ENCODE data around the gene LHPP.

LHPP gene

DNA sequence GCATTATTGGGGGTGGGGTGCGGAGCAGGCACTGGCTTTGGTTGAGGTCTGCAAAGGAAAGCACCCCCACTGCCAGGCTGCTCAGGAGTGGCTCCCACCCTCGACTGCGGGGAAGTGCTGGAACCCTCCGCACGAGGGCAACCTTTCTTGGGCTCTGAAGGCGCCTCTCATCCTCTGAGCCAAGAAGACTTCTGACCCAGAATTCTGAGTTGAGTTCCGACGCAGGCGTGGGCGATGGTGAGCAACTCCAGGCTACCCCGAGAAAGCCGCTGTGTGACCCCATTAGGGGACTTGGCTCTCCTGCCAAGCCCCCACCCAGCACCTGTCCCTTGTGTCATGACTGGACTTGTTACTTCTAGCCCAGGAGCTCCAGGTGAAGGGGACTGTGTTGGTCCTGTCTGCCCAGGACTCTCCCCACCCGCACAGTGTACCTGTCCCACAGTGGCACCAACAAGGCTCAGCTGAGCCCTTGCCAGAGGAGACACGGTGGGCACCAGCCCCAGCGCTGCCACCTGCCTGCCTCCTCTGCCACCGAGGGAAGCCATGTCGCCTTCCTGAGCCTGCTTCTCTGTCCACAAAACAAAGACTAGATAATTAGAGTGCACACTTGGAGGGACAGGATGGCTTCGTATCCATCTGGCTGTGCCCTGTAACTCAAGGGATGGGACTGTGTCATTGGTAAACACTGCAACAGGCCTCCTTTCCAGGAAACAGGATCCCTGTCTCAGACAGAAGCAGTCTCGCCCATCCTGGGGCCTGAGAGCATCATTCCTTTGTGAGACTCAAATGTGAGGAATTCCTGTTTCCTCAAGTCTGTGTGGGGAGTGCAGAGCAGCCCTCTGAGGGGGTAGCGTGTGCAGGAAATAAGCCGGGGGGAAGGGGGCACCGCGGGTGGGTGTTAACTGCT, 128.8 kb downstream of the LHPP start:
- no peaks in the 10 kb centered on the region for H3K27me3 ChIP-seq (ENCODE audit: insufficient read depth, low read length, poor library complexity)
- WGBS (ENCODE audit: extremely low coverage, insufficient coverage, low lambda C conversion rate) = no CpG with 5 or more reads among the region's 23 CpGs
- no peaks in the 10 kb centered on the region for H3K36me3 ChIP-seq (ENCODE audit: control insufficient read depth, insufficient read depth, low read length)
- no peak overlapping the region for H2BK5ac ChIP-seq (ENCODE audit: low read length)
- no peak overlapping the region for H4K5ac ChIP-seq (ENCODE audit: low read length)
- no peak overlapping the region for H3K56ac ChIP-seq (ENCODE audit: low read length)
- no peak overlapping the region for H3K4me3 ChIP-seq (ENCODE audit: low read length)
- H3K79me2 ChIP-seq (ENCODE audit: control insufficient read depth, insufficient read depth, low read length) = no peaks in the 10 kb centered on the region
- no peak overlapping the region for H2BK120ac ChIP-seq (ENCODE audit: low read depth, low read length)
- H3K18ac ChIP-seq (ENCODE audit: low read length) = no peak overlapping the region
- H3K27ac ChIP-seq (ENCODE audit: low read depth, low read length) = no peak overlapping the region
- DNase-seq = no peak
- H3K4me2 ChIP-seq (ENCODE audit: low read length) = no peak overlapping the region
- no peak overlapping the region for H3K4ac ChIP-seq (ENCODE audit: low read depth, low read length)
- H3K9ac ChIP-seq (ENCODE audit: low read length) = no peak overlapping the region
- no peak overlapping the region for H4K8ac ChIP-seq (ENCODE audit: low read depth, low read length)
- no peak overlapping the region for H3K23ac ChIP-seq (ENCODE audit: low read length)
- no peaks in the 10 kb centered on the region for H3K4me1 ChIP-seq (ENCODE audit: control insufficient read depth, low read depth, low read length)
- no peak overlapping the region for H2BK15ac ChIP-seq (replicated peaks; ENCODE audit: low read depth)
- no peaks in the 10 kb centered on the region for H3K79me1 ChIP-seq (ENCODE audit: low read length)
- H2AK5ac ChIP-seq (ENCODE audit: low read length) = no peak overlapping the region

DNA sequence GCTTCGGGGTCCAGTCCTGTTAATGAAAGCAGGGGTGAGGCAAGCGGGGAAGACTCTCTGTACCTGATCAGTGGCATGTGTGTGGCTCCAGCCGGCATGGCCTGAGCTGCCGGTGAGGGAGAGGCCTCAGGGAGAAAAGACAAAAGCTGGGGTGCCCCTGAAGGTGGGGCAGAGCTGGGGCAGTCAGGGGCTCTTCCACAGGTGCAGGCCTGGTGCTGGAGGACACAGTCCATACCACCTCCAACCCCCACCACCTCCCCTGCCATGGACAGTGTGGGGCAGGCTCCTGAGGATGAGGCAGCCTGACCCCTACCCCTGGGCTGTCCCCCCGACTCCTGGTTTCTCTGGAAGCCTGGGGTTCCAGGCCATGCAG, 129.5 kb downstream of the LHPP start:
- Histone ChIP-seq H3K4me2 (ENCODE audit: low read length) (no peak overlapping the region), H3K79me1 (ENCODE audit: low read length) (no peaks in the 10 kb centered on the region), H4K8ac (ENCODE audit: low read depth, low read length) (no peak overlapping the region), H3K27me3 (ENCODE audit: insufficient read depth, low read length, poor library complexity) (no peaks in the 10 kb centered on the region), H3K4me3 (ENCODE audit: low read length) (no peak overlapping the region), H2BK5ac (ENCODE audit: low read length) (no peak overlapping the region), H2AK5ac (ENCODE audit: low read length) (no peak overlapping the region), H4K5ac (ENCODE audit: low read length) (no peak overlapping the region), H3K56ac (ENCODE audit: low read length) (no peak overlapping the region), H3K79me2 (ENCODE audit: control insufficient read depth, insufficient read depth, low read length) (no peaks in the 10 kb centered on the region), H3K36me3 (ENCODE audit: control insufficient read depth, insufficient read depth, low read length) (no peaks in the 10 kb centered on the region), H3K27ac (ENCODE audit: low read depth, low read length) (no peak overlapping the region), H3K18ac (ENCODE audit: low read length) (no peak overlapping the region), H3K9ac (ENCODE audit: low read length) (no peak overlapping the region), H2BK120ac (ENCODE audit: low read depth, low read length) (no peak overlapping the region), H2BK15ac (replicated peaks; ENCODE audit: low read depth) (no peak overlapping the region), H3K4me1 (ENCODE audit: control insufficient read depth, low read depth, low read length) (no peaks in the 10 kb centered on the region), H3K4ac (ENCODE audit: low read depth, low read length) (no peak overlapping the region), H3K23ac (ENCODE audit: low read length) (no peak overlapping the region)
- DNase-seq = no peak
- no CpG with 5 or more reads among the region's 5 CpGs for WGBS (ENCODE audit: extremely low coverage, insufficient coverage, low lambda C conversion rate)

GRCh38 chr10:124592101-124592500, 130.5 kb downstream of the LHPP start:
- Histone ChIP-seq H4K5ac (ENCODE audit: low read length) (no peak overlapping the region), H4K8ac (ENCODE audit: low read depth, low read length) (no peak overlapping the region), H3K4me2 (ENCODE audit: low read length) (no peak overlapping the region), H3K27me3 (ENCODE audit: insufficient read depth, low read length, poor library complexity) (no peaks in the 10 kb centered on the region), H2BK15ac (replicated peaks; ENCODE audit: low read depth) (no peak overlapping the region), H3K79me2 (ENCODE audit: control insufficient read depth, insufficient read depth, low read length) (no peaks in the 10 kb centered on the region), H3K56ac (ENCODE audit: low read length) (no peak overlapping the region), H3K27ac (ENCODE audit: low read depth, low read length) (no peak overlapping the region), H3K18ac (ENCODE audit: low read length) (no peak overlapping the region), H2BK5ac (ENCODE audit: low read length) (no peak overlapping the region), H2AK5ac (ENCODE audit: low read length) (no peak overlapping the region), H3K9ac (ENCODE audit: low read length) (no peak overlapping the region), H3K79me1 (ENCODE audit: low read length) (no peaks in the 10 kb centered on the region), H3K4me3 (ENCODE audit: low read length) (no peak overlapping the region), H3K4ac (ENCODE audit: low read depth, low read length) (no peak overlapping the region), H3K4me1 (ENCODE audit: control insufficient read depth, low read depth, low read length) (no peaks in the 10 kb centered on the region), H2BK120ac (ENCODE audit: low read depth, low read length) (no peak overlapping the region), H3K23ac (ENCODE audit: low read length) (no peak overlapping the region), H3K36me3 (ENCODE audit: control insufficient read depth, insufficient read depth, low read length) (no peaks in the 10 kb centered on the region)
- WGBS (ENCODE audit: extremely low coverage, insufficient coverage, low lambda C conversion rate) = no CpG with 5 or more reads among the region's 7 CpGs
- DNase-seq = no peak

DNA sequence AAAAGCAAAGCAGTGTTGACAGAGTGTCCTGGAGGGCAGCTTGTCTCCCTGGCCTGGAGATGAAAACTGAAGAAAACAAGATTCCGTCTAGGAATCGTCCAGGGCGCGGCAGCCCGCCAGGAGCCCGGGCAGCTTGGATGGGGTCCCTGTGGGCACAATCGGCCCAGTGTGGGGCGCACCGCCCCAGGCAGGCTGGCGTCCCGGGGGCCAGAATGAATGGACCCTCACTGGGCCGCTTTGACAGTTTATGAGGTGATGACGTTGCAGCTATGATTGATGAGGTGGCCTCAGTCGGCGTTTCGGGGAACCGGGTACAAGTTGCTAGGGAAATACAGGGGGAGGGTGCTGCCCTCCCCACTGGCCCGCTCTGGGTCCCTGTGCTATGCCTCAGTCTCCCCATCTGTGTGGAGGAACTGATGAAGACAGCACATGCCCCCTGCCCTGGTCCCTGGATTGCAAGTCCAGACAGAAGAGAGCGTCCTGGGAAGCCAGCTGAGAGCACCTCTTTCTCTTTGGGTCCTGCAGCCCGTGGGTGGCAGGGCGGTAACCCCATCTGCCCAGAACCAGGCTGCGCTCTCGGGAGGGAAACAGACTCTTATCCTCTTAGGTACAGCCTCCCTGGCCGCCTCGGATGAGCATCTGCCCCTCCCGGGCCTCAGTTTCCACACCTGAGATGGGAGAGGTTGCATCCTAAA, 131.3 kb downstream of the LHPP start:
- H3K18ac ChIP-seq (ENCODE audit: low read length) = no peak overlapping the region
- H3K79me2 ChIP-seq (ENCODE audit: control insufficient read depth, insufficient read depth, low read length) = no peaks in the 10 kb centered on the region
- no peak overlapping the region for H3K4ac ChIP-seq (ENCODE audit: low read depth, low read length)
- H2AK5ac ChIP-seq (ENCODE audit: low read length) = no peak overlapping the region
- DNase-seq = no peak
- no peaks in the 10 kb centered on the region for H3K27me3 ChIP-seq (ENCODE audit: insufficient read depth, low read length, poor library complexity)
- H2BK120ac ChIP-seq (ENCODE audit: low read depth, low read length) = no peak overlapping the region
- WGBS (ENCODE audit: extremely low coverage, insufficient coverage, low lambda C conversion rate) = no CpG with 5 or more reads among the region's 26 CpGs
- no peaks in the 10 kb centered on the region for H3K36me3 ChIP-seq (ENCODE audit: control insufficient read depth, insufficient read depth, low read length)
- H3K27ac ChIP-seq (ENCODE audit: low read depth, low read length) = no peak overlapping the region
- no peak overlapping the region for H3K56ac ChIP-seq (ENCODE audit: low read length)
- no peak overlapping the region for H4K8ac ChIP-seq (ENCODE audit: low read depth, low read length)
- H3K4me3 ChIP-seq (ENCODE audit: low read length) = no peak overlapping the region
- H3K23ac ChIP-seq (ENCODE audit: low read length) = no peak overlapping the region
- no peak overlapping the region for H2BK5ac ChIP-seq (ENCODE audit: low read length)
- no peaks in the 10 kb centered on the region for H3K79me1 ChIP-seq (ENCODE audit: low read length)
- no peak overlapping the region for H4K5ac ChIP-seq (ENCODE audit: low read length)
- no peak overlapping the region for H3K4me2 ChIP-seq (ENCODE audit: low read length)
- no peak overlapping the region for H3K9ac ChIP-seq (ENCODE audit: low read length)
- H3K4me1 ChIP-seq (ENCODE audit: control insufficient read depth, low read depth, low read length) = no peaks in the 10 kb centered on the region
- H2BK15ac ChIP-seq (replicated peaks; ENCODE audit: low read depth) = no peak overlapping the region

GRCh38 chr10:124593431-124593985, 131.9 kb downstream of the LHPP start:
- H2AK5ac ChIP-seq (ENCODE audit: low read length) = no peak overlapping the region
- H3K4ac ChIP-seq (ENCODE audit: low read depth, low read length) = no peak overlapping the region
- no peak overlapping the region for H3K27ac ChIP-seq (ENCODE audit: low read depth, low read length)
- H3K79me2 ChIP-seq (ENCODE audit: control insufficient read depth, insufficient read depth, low read length) = no peaks in the 10 kb centered on the region
- H4K5ac ChIP-seq (ENCODE audit: low read length) = no peak overlapping the region
- H3K9ac ChIP-seq (ENCODE audit: low read length) = no peak overlapping the region
- no peak for DNase-seq
- H3K4me1 ChIP-seq (ENCODE audit: control insufficient read depth, low read depth, low read length) = no peaks in the 10 kb centered on the region
- H3K27me3 ChIP-seq (ENCODE audit: insufficient read depth, low read length, poor library complexity) = no peaks in the 10 kb centered on the region
- no peak overlapping the region for H3K23ac ChIP-seq (ENCODE audit: low read length)
- no peak overlapping the region for H2BK5ac ChIP-seq (ENCODE audit: low read length)
- H3K18ac ChIP-seq (ENCODE audit: low read length) = no peak overlapping the region
- no peak overlapping the region for H3K56ac ChIP-seq (ENCODE audit: low read length)
- H4K8ac ChIP-seq (ENCODE audit: low read depth, low read length) = no peak overlapping the region
- WGBS (ENCODE audit: extremely low coverage, insufficient coverage, low lambda C conversion rate) = no CpG with 5 or more reads among the region's 17 CpGs
- no peak overlapping the region for H2BK15ac ChIP-seq (replicated peaks; ENCODE audit: low read depth)
- H3K36me3 ChIP-seq (ENCODE audit: control insufficient read depth, insufficient read depth, low read length) = no peaks in the 10 kb centered on the region
- H3K4me3 ChIP-seq (ENCODE audit: low read length) = no peak overlapping the region
- H2BK120ac ChIP-seq (ENCODE audit: low read depth, low read length) = no peak overlapping the region
- H3K79me1 ChIP-seq (ENCODE audit: low read length) = no peaks in the 10 kb centered on the region
- no peak overlapping the region for H3K4me2 ChIP-seq (ENCODE audit: low read length)

Data from mesendoderm (in vitro differentiated cells).